Gastrocnemius medialis (tissue), 4 donors: ENCODE data around the gene VSIG4. TPM values are rescaled to one million over a fixed set of nuclear protein-coding genes. Genes with fewer than 3 reads are reported as not detected.

Experiments used
- ATAC-seq, 2 donors: fragments of 150-250 bp; one replicate each; pipeline ENCODE4 v1.9.1; 2016
- DNase-seq, 2 donors: peaks; one replicate each; pipeline ENCODE4 v3.0.0-alpha.2; 2019
- H3K27ac ChIP-seq, 4 donors: fragments of 200-600 bp; sonication (generic); 1 replicate in 1 of 4; 2 replicates in 3 of 4; pipeline ENCODE4 v1.5.1; 2016 to 2018; ENCODE audit warnings: mild to moderate bottlenecking in 2 of 4, moderate library complexity in 1 of 4
- H3K27me3 ChIP-seq, 3 donors: fragments of 200-600 bp; sonication (generic) in 2 of 3; 1 replicate in 1 of 3; 2 replicates in 2 of 3; pipeline versions ENCODE4 v1.5.1 to v1.6.0; 2016 to 2019; ENCODE audit warnings: mild to moderate bottlenecking in 1 of 3, moderate library complexity in 1 of 3
- H3K36me3 ChIP-seq, 2 donors: fragments of 200-600 bp; sonication (generic) in 1 of 2; one replicate each; pipeline ENCODE4 v1.5.1; 2017 to 2018
- H3K4me1 ChIP-seq, 2 donors: fragments of 200-600 bp; sonication (generic) in 1 of 2; one replicate each; pipeline ENCODE4 v1.5.1; 2016 to 2017; ENCODE audit warnings: mild to moderate bottlenecking in 2 of 2
- H3K4me3 ChIP-seq, 4 donors: fragments of 200-600 bp; sonication (generic) in 3 of 4; 1 replicate in 1 of 4; 2 replicates in 3 of 4; pipeline ENCODE4 v1.5.1; 2016 to 2019; ENCODE audit warnings: mild to moderate bottlenecking in 2 of 4
- H3K9me3 ChIP-seq, 3 donors: fragments of 200-600 bp; sonication (generic) in 2 of 3; 1 replicate in 1 of 3; 2 replicates in 2 of 3; pipeline ENCODE4 v1.5.1; 2016 to 2019
- POLR2A ChIP-seq, 2 donors: fragments of 450-650 bp; IDR thresholded peaks; one replicate each; pipeline ENCODE4 v1.6.1; 2017; ENCODE audit warnings: antibody characterized with exemption in 2 of 2, mild to moderate bottlenecking in 2 of 2, moderate library complexity in 2 of 2
- in situ Hi-C, 4 donors: fragments of 200-750 bp; cut with MboI; loops; one replicate each; pipeline versions ENCODE4 v1.15.0 to v1.8.0; 2017; ENCODE audit warnings: low sequenced_read_pairs in 4 of 4
- intact Hi-C: fragments of 100-400 bp; cut with DNase I; formaldehyde crosslinking; loops from one replicate; pipeline ENCODE4 v1.15.1; 2023; ENCODE audit warnings: low total_unique reads
- total RNA-seq, 4 donors: library from RNA; depleted of rRNA; stranded (reverse); fragments of >200 nt; gene quantifications; one replicate each; pipeline versions ENCODE4 v1.1.0 to v1.2.3, GENCODE V29; 2016
- TF ChIP-seq, protein P1 (sequence below), 5 experiments: fragments of 450-650 bp in 3 of 5; fragments of 200-600 bp in 2 of 5; sonication (generic) in 2 of 5; IDR thresholded peaks in 4 of 5; conservative IDR thresholded peaks in 1 of 5; 1 replicate in 4 of 5; 2 replicates in 1 of 5; pipeline ENCODE4 v1.5.1; 2016 to 2019; ENCODE audit warnings: antibody characterized with exemption in 5 of 5, mild to moderate bottlenecking in 3 of 5, moderate library complexity in 3 of 5

The VSIG4 gene
- total RNA-seq, 4 donors from 2014 or later, result 17.8 to 39.1 (median 28.4) TPM

DNA sequence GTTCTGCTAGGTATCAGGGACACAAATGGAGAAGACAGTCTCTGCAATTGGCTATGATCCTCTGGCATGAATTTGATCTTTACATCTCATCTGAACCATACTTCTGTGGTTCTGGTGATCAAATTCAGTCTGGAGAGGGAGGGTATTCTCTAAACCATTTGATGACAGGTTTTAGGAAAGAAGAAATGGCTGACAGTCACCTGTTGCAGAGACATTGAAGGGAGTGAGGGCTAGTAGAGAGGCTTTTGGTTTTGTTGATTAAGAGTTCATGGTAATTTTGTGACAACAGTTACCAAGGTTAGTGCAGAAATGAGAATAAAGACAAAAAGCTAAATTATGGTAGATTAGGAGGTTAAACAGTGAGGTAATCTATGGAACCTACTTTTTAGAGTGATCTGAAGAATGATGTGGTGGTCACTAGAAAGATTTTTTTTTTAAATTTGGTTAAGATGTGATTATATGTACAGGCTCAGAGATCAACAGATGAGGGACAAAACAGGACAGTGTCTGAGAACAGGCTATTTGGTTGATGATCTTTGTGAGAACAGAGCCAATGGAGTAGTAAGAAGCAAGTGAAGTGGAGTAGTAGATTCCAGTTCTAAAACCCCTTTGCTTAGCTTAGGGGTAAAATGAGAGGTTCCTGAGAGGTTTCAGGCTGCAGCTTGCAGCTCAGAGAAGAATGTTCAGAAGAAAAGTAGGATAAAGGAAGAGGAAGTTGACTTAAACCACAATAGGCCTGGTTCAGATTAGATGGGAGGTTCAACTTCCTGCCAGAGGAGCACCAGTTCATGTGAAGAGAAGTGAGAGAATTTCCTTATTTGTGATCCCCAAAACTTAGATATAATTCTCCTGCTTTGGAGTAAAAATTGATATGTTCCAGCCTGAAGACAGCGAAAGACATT is 34.7 kb downstream of the VSIG4 start:
- intact Hi-C loops (no loop called here), in situ Hi-C loops (no loop called here)
- H3K9me3 ChIP-seq, result no peaks in the 10 kb centered on the region
- H3K4me3 ChIP-seq, result no peak overlapping the region
- TF ChIP-seq, protein P1, sequence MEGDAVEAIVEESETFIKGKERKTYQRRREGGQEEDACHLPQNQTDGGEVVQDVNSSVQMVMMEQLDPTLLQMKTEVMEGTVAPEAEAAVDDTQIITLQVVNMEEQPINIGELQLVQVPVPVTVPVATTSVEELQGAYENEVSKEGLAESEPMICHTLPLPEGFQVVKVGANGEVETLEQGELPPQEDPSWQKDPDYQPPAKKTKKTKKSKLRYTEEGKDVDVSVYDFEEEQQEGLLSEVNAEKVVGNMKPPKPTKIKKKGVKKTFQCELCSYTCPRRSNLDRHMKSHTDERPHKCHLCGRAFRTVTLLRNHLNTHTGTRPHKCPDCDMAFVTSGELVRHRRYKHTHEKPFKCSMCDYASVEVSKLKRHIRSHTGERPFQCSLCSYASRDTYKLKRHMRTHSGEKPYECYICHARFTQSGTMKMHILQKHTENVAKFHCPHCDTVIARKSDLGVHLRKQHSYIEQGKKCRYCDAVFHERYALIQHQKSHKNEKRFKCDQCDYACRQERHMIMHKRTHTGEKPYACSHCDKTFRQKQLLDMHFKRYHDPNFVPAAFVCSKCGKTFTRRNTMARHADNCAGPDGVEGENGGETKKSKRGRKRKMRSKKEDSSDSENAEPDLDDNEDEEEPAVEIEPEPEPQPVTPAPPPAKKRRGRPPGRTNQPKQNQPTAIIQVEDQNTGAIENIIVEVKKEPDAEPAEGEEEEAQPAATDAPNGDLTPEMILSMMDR (IDR thresholded peaks at IDR 0.05 in 4 of 5, conservative IDR thresholded peaks at IDR 0.05 in 1 of 5), result no peak
- no peak for TF ChIP-seq POLR2A (IDR thresholded peaks at IDR 0.05)
- H3K27ac ChIP-seq, result no peak overlapping the region
- ATAC-seq, result no peak
- no peaks in the 10 kb centered on the region for H3K36me3 ChIP-seq
- DNase-seq, result no peak
- no peaks in the 10 kb centered on the region for H3K4me1 ChIP-seq
- H3K27me3 ChIP-seq, result no peaks in the 10 kb centered on the region

DNA sequence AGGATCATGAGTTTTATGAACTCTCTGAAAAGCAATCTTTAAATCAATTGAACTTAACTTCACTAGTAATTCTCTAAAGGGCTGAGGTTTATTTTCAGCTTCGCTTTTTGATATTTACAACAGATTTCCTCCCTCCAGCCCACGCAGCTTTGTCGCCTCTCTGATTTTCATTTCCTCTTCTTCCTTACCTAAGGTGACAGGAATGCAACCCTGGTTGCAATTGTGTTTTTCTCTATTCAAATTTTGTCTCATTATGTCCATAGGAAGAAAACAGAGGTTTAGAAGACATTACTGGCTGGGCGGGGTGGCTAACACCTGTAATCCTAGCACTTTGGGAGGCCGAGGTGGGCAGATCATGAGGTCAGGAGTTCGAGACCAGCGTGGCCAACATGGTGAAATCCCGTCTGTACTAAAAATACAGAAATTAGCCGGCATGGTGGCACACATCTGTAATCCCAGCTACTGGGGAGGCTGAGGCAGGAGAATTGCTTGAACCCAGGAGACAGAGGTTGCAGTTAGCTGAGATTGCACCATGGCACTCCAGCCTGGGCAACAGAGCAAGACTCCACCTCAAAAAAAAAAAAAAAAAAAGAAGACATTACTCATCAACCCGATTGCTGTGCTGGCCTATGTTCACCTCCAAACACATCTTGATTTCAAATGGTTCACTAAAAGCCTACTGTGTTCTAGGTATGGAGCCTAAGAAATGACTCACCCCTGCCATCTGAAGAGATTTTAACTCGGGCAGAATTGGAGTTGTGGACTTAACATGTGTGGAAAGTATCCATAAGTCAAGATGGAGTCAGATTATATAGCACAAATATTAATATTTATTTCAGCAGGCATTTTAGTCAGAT is 36.8 kb downstream of the VSIG4 start:
- Histone ChIP-seq H3K9me3 (no peaks in the 10 kb centered on the region), H3K27ac (no peak overlapping the region), H3K4me1 (no peaks in the 10 kb centered on the region), H3K4me3 (no peak overlapping the region), H3K36me3 (no peaks in the 10 kb centered on the region), H3K27me3 (no peaks in the 10 kb centered on the region)
- intact Hi-C loops (no loop called here), in situ Hi-C loops (no loop called here)
- DNase-seq (no peak), ATAC-seq (no peak)
- no peak for TF ChIP-seq POLR2A (IDR thresholded peaks at IDR 0.05)
- TF ChIP-seq, protein P1 (IDR thresholded peaks at IDR 0.05 in 4 of 5, conservative IDR thresholded peaks at IDR 0.05 in 1 of 5), result no peak

DNA sequence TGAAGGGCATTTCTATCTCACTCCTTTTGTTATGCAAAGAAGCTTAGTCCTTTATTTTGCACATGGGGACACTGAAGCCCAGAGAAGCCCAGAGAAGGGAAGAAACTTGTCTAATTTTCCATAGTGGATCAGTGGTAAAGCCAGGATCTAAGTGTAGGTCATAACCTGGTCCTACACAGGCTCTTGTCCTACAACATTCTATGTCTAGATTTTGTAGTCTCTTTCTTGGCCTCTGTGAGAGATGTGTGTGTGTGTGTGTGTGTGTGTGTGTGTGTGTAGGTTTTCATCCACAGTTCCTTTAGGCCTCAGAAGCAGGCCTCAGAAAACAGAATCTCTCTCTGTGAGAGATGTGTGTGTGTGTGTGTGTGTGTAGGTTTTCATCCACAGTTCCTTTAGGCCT is 38.3 kb downstream of the VSIG4 start:
- Histone ChIP-seq H3K27me3 (peaks cover 0 to 3% (median 0%) of the 10 kb centered on the region in 3 donors), H3K36me3 (no peaks in the 10 kb centered on the region), H3K4me1 (no peaks in the 10 kb centered on the region), H3K27ac (no peak overlapping the region), H3K9me3 (no peaks in the 10 kb centered on the region), H3K4me3 (no peak overlapping the region)
- in situ Hi-C loops, result no loop called here
- TF ChIP-seq, protein P1 (IDR thresholded peaks at IDR 0.05 in 4 of 5, conservative IDR thresholded peaks at IDR 0.05 in 1 of 5), result no peak
- no peak for TF ChIP-seq POLR2A (IDR thresholded peaks at IDR 0.05)
- intact Hi-C loops, result no loop called here
- DNase-seq (no peak), ATAC-seq (no peak)

DNA sequence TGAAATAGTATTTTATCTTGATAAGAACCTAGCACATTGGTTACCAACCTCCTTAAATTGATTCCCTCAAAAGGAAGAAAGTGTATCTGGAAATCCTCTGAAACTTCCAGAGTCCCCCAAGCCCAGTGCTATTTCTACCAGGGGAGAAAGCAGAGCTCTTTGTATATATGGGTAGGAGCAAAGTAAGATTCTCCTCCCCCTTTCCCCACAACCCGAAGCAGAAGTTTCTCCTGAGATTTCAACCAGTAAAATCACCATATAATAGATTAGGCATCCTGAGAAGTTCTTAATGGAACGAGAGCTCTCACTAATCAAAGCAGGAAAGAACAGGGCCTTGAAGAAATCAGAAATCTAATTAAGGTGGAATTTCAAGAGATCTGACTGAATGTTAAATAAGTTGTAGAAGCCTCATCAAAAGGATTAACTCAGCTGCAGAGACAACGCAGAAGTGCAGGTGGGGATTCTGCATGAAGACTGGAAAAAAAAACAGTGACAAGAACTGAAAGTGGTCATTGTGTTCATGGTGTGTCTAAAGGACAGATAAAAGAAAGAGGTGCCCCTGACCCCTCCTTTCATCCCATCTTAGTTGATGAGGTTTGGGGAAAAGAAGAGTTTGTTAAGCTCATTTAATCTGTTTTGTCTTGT is 39.1 kb downstream of the VSIG4 start:
- Histone ChIP-seq H3K4me3 (no peak overlapping the region), H3K4me1 (no peaks in the 10 kb centered on the region), H3K36me3 (no peaks in the 10 kb centered on the region), H3K9me3 (no peaks in the 10 kb centered on the region), H3K27ac (no peak overlapping the region), H3K27me3 (peaks cover 0 to 3% (median 0%) of the 10 kb centered on the region in 3 donors)
- intact Hi-C loops (no loop called here), in situ Hi-C loops (no loop called here)
- DNase-seq, result no peak
- TF ChIP-seq POLR2A (IDR thresholded peaks at IDR 0.05), result no peak
- TF ChIP-seq, protein P1 (IDR thresholded peaks at IDR 0.05 in 4 of 5, conservative IDR thresholded peaks at IDR 0.05 in 1 of 5), result no peak
- ATAC-seq, result no peak
